Middle frontal gyrus (tissue), 1 donor: ENCODE data around the gene LAMA3.

Experiments
- DNase-seq: peaks from one replicate; pipeline ENCODE4 v3.0.0-alpha.2; 2015; ENCODE audit warnings: low spot score; ENCODE audit errors: extremely low spot score

LAMA3 gene

DNA sequence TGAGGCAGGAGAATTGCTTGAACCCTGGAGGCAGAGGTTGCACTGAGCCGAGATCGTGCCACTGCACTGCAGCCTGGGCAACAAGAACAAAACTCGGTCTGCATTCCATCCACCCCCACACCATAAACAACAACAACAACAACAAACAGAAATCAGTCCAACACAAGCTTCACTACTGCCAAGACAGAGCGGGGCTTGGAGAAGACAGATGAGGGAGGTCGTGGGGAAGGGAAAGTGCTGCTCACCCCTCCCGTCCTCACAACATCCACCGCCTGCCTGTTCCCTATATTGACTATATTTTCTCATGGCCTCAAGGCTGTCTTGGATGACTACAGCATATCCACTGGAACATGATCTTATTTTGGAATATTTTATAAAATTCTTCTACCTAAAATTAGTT is 187.7 kb downstream of the LAMA3 start:
- no peak for DNase-seq

DNA sequence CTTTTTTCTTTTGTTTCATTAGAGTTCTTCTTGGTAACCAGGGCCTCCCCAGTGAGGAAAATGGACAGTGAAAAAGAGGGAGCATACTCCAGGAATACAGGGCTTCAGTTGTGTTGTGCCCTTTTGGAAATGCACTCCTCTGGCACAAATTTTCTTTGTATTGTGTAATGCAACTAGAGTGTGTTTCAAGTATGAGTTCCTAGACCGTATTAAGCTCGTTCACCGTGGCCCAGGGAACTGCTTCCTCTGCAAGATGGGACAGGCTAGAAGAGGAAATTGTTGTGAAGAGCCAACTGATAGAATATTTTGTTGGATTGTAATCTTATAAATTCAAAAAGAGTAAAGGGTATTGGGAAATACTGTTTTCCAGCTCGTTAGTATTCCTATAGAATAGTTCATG is 188.1 kb downstream of the LAMA3 start:
- DNase-seq: no peak

DNA sequence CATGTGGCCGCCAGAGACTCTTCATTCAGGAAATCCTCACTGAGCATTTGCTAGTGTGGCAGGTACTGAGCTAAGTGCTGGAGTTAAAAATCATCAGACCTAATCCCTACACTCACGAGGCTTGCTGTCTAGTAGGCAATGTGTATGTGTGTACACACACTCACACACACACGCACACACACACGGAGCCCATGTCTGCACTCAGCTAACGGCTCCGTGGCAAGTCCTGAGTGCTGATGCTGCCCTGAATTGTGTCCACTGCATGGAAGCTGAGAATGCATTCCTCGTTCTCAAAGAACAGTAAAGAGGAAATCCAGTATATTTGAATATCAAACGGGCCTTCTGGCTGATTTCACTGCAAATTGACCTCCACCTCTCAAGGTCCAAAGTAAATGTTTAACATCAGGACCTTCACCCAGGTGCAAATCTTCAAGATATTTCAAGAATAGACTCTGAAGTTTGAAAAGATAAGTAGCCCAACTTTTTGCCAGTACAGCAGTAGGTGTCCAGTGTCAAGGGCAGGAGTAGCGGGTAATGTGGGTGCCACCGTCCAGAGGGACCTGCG is 189.2 kb downstream of the LAMA3 start:
- DNase-seq: no peak

DNA sequence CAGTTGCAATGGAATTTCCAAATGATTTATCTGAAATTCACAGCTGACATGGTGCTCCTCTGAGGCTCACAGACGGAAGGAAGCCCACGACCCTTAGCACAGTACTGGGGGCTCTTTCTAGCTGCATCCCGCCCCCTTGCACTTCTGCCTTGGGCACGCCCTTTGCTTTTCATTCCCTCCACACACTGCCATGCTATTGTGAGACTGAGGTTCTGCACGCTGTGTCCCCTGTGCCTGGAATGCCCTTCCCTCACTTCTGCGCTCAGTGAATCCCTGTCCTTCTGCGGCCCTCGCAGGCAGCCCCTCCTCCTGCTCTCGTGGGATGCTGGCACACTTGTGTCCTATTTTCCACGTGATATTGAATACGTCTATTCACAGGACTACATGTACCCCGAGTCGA is 189.9 kb downstream of the LAMA3 start:
- DNase-seq: no peak

DNA sequence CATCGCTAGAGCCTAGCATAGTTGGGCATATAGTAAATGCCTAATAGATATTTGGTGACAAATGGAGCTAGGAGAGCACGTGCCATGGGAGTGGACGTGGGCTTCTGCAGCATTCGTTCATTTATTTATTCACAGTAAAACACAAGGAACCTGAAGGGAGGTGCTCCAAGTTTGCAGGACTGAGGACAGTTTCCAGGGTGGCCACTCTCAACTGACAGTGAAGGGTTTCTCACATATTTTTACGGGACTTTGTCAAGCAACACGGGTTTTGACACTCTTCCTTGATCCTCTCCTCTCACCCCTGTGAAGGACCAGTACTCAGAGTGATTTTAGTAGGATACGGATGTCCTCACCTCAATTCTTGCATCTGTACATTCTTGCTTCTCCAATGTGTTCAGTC is 190.3 kb downstream of the LAMA3 start:
- DNase-seq: no peak

DNA sequence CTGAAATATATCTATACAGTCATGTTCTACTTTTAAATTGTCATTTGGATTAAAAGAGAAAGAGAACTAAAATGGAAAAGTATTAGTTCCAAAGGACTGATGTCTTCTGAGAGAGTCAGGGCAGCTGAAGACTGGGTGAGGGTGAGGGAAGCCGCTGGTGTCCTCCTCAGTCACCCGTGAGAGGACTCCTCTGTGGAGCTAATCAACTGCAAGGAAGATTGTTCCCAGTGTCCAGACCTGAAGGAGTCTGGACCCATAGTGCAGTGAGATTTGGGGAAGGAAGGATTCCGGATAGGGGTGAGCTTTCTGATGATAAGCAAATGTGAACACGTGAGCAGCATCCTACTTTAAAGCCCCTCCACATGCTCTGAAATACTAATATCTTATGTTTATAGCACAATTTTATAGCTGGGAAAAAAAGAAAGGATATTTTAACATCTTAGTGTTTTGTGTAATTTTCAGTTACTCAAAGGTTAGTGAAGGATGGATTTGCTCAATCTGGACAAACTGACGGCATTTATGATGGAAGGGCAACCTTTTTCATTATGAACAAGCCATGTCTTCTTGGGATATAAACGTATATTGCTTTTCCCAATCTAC is 190.8 kb downstream of the LAMA3 start:
- no peak for DNase-seq

DNA sequence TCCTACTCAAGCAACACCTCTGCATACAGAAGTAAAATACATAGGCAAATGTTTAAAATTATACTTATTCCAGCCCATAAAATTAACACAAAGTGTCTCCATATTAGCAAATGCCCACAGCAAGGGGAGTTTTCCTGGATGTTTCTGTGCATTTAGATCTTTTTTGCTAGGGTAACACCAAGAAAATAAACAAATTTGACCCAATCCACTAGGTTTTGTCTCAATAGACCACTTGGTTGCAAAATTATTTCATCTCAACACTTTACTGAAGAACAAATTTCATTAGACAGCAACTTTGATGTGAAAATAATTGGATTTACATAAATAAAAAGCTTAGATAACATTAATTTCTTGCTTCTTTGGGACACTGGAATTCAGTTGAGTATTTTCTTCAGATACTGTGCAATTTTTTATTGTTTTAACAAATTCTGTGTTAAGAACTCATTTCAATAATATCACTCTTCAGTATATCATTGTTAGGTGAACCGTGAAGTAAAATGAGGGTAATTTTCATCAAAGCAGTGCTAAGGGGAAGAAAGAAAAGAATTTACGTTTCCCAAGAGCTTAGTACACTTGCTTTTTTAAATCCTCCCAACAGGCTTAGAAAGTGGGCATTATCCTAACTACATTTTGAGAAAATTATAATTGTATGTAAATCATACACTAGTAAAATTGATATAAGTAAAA is 191.8 kb downstream of the LAMA3 start:
- no peak for DNase-seq

DNA sequence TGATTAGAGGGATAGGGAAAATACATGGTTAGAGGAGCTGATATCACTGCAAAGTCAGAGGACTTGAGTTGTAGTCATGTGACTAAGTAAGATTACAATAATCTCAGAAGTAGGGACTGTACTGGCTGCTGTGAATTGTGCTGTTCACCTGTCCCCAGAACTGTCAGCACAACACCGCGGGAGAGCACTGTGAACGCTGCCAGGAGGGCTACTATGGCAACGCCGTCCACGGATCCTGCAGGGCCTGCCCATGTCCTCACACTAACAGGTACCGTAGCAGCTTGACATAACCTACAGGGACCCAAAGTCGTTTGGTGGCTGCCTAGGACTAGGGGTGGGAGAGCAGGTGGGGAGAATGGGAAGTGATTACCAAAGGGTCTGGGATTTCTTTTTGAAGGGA is 192.5 kb downstream of the LAMA3 start:
- DNase-seq: no peak

DNA sequence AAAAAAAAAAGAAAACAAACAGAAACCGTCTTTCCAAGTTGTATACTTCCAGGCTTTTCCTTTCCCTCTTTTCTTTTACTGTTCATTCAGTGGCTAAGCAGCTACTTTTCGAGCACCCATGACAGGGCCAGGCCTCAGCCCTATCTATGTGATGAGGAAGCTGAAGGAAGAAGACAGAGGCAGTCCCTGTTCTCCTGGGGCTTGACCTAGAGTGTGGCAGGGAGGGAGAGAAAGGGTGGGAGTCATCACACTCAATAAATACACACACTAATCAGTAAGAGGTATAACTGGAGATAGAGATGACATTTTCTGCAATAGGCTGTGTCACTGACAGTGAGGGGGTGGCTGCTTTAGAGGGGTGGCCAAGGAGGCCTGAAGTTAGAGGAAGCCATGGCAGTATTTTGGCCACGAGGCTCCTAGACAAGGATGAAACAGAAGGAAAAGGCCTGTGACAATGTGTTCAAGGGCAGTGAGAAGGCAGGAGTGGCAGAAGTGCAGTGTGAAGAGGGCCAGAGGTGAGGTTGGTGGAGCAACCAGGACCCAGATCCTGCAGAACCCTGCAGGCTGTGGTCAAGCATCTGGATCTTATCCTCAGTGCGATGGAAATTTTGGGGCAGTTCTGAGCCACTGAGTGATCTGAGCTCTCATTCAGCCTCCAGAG is 193.5 kb downstream of the LAMA3 start:
- no peak for DNase-seq

DNA sequence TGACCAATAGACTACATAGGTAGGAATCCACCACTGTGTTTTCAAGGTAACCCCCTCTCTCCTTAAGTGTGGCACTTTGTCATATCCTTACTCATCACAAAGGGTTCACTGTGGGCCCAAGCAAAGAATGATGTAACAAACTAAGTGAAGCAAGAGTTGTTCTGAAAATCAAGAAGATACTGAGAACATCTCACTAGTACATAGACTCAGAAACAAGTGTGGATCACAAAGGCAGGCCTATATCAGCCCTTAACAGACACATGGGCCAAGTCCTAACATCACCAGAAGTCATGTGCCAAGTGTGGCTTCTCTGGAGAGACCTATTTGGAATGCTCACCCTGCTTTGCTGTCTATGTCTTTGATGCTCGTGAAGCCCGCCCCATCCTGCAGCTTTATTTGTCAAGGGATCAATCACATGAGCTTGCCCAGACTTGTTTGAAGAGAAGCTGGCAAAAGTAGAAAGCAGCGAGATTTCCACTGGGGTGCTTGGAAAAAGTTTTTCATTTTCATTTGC is 194.1 kb downstream of the LAMA3 start:
- DNase-seq: no peak

DNA sequence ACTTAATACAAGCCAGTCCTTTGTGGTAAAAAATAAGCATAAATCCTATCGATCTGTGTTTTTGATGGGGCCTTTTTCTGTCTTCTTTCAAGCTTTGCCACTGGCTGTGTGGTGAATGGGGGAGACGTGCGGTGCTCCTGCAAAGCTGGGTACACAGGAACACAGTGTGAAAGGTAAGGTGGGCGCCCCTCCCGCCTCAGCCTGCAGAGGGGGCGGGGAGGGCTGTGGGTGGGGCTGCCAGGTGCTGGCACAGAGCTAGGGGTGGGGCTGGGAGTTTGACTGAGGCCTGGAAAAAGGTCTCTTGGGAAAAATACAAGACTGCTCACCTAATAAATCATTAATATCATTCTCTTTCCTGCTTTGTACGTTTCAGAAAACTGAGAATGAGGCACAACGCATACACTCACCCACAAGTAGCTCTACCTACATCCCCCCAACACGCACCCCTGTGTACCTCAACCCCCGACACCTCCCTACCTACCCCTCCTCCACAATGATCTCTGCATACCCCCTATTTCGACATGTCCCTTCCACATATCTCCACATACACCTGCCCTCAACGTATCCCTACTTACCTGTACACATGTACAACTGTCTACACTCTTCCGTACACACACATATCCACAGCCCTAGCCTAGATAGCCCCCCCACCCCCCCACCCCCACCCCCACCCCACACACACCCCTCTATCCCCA is 195.6 kb downstream of the LAMA3 start:
- no peak for DNase-seq

DNA sequence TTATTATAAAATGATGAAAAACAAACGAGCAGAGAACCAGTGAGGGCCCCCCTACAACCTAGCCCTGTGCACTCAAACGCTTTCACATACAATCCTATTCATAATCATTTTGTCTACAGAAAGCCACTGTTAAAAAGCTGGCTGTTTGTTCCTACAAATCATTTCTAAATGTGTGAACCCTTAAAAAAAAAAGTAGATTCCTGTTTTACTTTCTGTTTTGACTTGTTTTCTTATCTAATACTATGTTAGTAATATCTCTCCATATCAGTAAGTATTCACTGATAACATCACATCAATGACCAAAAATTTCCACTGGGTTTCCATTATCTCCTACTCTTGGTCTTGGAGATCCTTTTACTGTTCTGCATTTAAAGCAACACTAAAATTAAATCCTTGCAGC is 196.5 kb downstream of the LAMA3 start:
- DNase-seq: no peak

DNA sequence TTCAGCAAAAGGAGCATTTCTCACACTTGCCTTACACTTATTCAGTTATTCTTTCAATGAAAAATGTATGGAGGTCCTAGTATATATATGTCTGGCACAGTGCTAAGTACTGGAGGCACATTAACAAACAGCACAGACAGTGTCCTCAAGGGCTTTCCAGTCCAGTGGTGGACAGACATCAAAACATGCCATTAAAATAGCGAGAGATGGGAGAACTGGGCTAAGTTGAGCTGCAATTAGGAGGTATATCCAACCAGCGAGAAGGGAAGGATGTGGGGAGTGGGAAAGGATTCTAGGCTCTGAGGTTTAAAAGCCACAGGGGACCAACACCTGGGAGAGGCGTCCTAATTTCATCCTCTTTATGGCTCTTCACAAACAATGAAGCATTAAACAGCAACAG is 197.8 kb downstream of the LAMA3 start:
- no peak for DNase-seq

DNA sequence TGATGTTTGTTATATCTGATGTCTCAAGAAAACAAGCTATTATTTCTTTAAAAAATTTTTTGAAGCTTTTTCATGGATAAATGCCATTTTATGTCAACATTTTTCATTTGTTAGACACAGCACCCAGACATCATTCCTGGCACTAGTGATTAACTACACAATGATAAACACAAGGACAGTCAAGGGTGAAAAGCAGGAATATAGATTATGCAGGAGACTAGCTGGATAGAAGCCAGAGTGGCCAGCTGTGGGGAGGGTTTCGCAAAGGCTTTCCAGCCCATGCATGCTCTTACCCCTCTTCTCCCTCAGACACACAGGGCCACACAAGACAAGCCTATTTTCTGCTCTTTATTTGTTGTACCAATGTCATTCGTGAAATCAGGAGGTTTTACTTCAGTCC is 198.2 kb downstream of the LAMA3 start:
- no peak for DNase-seq

DNA sequence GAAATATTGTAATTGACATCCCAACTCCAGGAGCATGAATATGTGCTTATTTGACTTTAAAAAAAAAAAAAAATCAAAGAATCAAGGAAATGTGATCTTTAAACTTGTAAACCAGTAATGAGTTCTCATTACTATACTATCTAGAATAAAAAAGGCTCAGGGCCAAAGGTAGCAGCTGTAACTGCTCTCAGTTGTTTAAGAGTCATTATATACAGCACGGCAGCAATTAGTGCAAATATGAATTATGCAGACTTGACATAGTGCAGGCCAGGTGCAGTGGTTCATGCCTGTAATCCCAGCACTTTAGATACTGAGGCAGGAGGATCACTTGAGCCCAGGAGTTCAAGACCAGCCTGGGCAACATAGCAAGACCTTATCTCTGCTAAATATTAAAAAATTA is 199.6 kb downstream of the LAMA3 start:
- no peak for DNase-seq

DNA sequence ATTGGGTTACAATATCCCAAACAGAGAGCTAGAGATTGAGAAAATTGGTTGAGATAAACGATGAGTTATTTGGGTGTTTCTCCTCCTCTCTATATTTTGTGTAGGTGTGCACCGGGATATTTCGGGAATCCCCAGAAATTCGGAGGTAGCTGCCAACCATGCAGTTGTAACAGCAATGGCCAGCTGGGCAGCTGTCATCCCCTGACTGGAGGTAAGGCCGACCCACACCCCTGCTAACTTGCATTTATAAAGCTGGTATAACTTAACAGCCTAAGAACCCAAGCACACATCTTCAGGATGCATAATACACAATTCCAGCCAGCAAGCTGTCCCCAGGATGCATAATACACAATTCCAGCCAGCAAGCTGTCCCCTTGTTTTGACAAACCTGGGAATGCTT is 200.7 kb downstream of the LAMA3 start:
- no peak for DNase-seq

DNA sequence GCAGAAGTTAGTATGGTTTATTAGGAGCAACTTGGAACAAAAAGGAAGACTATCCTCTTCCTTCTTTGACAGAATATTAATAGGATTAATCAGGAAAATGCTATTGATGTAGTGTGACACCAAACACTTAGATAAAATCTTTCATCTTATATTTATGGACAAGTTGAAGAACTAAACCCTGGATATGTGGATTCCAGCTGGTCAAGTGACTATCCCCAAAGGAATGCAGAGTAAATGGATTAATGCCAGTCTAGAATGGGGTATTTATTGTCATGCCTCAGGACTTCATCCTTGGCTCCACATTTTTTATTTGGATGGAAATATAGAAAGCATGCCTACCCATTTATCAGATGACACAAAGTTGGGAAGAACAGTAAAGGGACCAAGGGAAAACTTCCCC is 201.3 kb downstream of the LAMA3 start:
- DNase-seq: no peak

DNA sequence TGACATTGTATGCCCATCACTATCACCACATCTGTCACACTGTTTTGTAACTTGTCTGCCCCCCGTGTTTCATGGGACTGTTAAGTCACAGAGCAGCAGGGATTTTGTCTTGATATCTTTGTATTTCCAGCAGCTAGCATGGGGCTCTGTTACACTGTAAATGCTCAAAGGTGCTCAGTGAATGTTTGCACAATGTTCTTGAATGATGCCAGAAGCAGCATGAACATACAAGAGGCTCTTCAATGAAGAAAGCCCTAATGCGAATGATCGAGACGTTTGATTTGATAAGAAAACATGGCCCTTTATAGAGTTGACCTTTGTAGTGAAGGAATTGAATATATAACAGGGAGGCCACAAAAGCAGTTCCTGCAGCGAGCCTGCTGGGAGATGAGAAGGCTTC is 204.4 kb downstream of the LAMA3 start:
- DNase-seq: no peak

DNA sequence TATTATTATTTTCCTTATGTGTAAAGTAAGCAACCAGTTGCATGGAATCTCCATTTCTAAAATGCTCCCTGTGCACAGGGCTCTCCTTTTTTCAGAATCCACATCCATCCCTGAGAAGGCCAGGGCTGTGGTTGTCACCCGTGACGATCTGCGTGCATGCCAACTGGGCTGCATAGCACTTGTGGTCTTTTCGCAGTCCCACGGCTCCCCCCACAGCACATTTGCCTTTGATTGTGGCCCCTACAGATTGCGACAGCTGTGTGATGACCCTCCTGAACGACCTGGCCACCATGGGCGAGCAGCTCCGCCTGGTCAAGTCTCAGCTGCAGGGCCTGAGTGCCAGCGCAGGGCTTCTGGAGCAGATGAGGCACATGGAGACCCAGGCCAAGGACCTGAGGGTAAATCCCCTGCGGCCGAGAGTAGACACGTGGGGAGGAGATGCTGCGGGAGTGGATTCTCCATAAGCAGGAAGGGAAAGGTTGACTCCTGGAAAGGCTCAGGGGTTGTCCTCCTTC is 205.5 kb downstream of the LAMA3 start:
- DNase-seq: no peak

DNA sequence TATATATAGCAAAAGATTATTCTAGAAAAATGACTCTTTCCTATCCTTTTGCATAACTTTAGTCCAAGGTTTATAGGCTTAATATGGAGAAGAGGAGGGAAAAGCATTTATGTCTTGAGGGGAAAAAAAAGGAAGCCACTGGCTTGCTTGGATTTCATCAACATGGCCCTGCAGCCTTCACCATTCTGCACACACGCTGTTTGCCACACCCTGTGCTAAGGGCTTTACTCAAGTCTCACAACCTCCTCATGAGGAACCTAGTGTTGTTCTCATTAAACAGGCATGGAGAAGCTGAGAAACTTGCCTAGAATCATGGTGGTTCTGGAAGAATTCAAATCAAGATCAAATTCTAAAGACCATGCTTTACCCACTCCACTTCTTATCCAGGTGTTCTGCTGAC is 208.0 kb downstream of the LAMA3 start:
- DNase-seq: no peak

DNA sequence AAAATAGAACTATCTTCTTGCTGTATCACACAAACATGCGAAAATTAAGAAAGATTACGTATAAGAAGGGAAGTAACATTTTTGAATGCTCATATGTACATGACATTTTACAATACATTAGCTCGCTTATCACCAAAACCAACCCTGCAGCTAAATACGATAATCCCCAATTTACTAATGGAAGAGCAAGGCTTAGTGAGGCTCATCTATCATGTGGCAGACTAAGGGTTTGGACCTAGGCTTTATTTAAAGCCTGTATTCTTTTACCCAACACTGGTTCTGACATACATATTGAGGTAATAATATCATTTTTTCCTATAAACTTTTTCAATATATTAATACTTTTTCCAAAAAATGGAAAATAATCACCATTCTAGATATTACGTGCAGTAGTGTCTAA is 208.5 kb downstream of the LAMA3 start:
- no peak for DNase-seq

DNA sequence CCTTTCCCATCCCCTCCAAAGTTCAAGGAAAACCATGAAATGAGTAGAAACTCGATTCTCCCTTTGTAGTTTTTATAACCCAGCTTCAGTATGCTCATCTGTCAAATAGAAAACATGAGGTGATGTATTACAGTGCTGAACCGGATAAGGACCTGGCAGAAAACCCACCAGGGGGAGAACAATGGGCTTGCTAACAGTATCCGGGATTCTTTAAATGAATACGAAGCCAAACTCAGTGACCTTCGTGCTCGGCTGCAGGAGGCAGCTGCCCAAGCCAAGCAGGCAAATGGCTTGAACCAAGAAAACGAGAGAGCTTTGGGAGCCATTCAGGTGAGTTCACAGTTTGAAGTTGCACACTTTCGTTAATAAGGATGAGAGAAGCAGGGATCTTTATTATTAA is 211.7 kb downstream of the LAMA3 start:
- no peak for DNase-seq
